Retinal pigment epithelial cell (primary cell): ENCODE data around the gene IKBKE.

Experiments used
- DNase-seq: peaks from one replicate; pipeline ENCODE4 v3.0.0-alpha.2; 2010; ENCODE audit warnings: low read depth
- H3K4me3 ChIP-seq: 2 replicates; pipeline ENCODE4 v1.5.1; 2011; ENCODE audit warnings: mild to moderate bottlenecking, low read length, control low read depth, moderate library complexity
- CTCF ChIP-seq: conservative IDR thresholded peaks from 2 replicates; pipeline ENCODE4 v1.5.1; 2011; ENCODE audit warnings: low read depth, low read length, control low read depth, inconsistent platforms

Gene IKBKE

GRCh38 chr1:206453111-206453510, 17.2 kb upstream of the IKBKE start:
- H3K4me3 ChIP-seq = no peak overlapping the region
- no peak for DNase-seq
- TF ChIP-seq CTCF = no peak

- no peak for TF ChIP-seq CTCF
- no peak overlapping the region for H3K4me3 ChIP-seq
- no peak for DNase-seq
These were observed 15.0 kb upstream of the IKBKE start for GRCh38 chr1:206455289-206455665.

GRCh38 chr1:206455666-206456344, 14.5 kb upstream of the IKBKE start:
- no peak for DNase-seq
- H3K4me3 ChIP-seq = no peak overlapping the region
- TF ChIP-seq CTCF = no peak

- no peak for DNase-seq
- TF ChIP-seq CTCF = no peak
- no peak overlapping the region for H3K4me3 ChIP-seq
These were observed 13.5 kb upstream of the IKBKE start for GRCh38 chr1:206456577-206457370.

- H3K4me3 ChIP-seq = no peak overlapping the region
- TF ChIP-seq CTCF = no peak
- DNase-seq = no peak
These were observed 12.7 kb upstream of the IKBKE start for GRCh38 chr1:206457408-206458120.

- no peak overlapping the region for H3K4me3 ChIP-seq
- no peak for DNase-seq
- no peak for TF ChIP-seq CTCF
These were observed 10.6 kb upstream of the IKBKE start for GRCh38 chr1:206459703-206460102.
